NCI-H526 (cell line): ENCODE measurements around the gene PRR23C.

ENCODE experiments used
- DNase-seq, 2 experiments: peaks; one replicate each; lab custom pipeline; 2025; lab: John Stamatoyannopoulos, UW

The PRR23C gene

DNA sequence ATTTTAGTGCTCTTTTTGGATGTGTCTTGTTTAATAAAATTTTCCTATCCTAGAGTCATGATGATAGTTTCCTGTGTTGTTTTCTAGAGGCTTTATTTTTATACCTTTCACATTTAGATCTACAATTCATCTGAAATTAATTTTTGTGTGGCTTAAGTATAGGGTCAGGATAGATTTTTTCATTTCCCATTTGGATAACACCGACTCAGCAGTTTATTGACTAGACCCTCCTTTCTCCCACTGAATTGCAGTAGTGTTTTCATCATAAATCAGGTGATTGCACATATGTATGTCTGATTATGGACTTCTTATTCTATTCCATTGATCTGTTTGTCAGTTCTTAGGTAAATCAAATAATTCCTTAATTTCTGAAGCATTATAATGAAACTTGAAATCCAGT is 49.0 kb downstream of the PRR23C start:
- DNase-seq: no peak
